ENCODE measurements around the gene TRIP4.

The TRIP4 gene

DNA sequence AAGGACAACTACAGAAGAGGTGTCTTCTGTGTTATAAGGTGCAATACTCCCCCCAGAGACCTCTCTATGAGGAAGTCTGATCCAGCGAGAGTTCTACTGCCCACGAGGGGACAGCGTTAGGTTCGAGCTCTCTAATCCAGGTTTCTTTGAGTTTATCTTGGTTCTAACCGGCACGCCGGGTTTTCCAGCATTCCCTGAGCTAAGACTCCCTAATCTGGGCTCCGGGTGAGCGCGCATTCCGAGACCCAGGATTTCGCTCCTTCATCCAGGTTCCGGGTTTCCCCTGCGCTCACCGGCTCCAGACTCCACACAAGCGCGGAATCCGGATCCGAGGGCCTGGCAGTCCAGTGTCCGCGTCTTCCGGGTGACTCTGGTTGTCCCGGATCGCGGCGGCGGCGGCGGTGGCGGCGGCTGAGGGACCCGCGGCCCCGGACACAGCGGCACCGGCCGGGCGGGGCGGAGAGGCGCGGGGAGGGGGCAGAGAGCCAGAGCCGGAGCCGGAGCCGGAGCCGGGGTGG, 72.6 kb downstream of the TRIP4 start, which contains the start of gene ZNF609:
Gene ZNF609, plus strand, starts transcription at position 373 of the 518 bp plus-strand sequence. CDS start 38,842 bp downstream, outside the sequence.
- peaks cover 0 to 23% (median 5%) of the 10 kb centered on the region in 11 experiments; a peak in 13 of 22 replicates for H3K36me3 ChIP-seq

DNA sequence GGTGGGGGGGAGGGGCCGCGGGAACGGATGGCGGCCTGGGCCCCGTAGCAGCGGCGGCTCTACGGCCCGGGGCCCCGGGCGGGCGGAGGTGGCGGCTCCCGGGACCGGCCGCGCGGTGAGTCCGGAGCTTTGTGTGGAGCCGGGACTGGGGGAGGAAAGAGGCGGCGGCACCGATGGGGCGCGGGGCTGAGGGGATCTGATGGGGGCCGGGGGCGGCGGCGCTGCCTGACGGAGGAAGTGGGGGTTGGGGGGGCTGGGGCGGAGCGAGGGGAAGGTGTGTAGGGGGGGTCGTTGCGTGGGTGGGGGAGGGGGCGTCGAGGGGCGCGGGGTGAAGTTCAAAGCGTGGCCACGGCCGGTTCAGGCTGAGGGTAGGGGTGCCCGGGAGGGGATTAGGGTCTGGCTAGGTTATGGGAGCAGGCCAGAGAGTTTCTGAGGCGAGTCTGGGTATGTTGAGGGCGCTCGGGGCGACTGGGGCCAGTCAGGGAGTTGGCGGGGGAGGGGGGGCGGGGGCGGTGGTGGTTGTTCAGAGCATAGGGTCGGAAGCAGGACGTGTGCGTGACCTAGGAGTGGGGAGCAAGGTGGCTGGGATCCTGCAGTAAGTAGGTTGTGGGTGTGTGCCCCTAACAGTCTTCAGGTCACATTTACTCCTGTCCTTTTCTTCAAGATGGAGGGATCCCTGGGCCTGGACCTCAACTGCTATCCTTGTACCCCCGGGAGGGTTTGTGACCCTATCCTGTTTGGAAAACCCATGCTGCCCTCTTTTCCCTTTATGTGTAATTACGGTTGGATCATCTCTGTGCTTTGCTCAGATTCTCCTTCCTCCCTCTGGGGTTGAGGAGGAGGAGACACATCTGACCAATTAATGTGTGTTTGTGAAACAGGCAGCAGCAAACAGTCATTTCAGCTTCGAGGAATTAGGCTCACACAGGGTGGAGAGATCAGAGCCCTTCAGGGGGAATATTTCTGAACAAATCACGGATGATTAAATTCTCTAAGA, 73.4 kb downstream of the TRIP4 start:
- TF ChIP-seq Cebpa-rat (IDR thresholded peaks at IDR 0.05): no peak
- peaks cover 31 to 54% (median 44%) of the 10 kb centered on the region in 11 experiments; a peak in 19 of 22 replicates for H4K20me1 ChIP-seq
- H3K4me3 ChIP-seq: peak overlapping the region; percentile 60 to 76 (median 65)
- H3K27me3 ChIP-seq: no peaks in the 10 kb centered on the region
- H3K4me2 ChIP-seq: peak overlapping the region; percentile 84 to 100 (median 94)
- peak overlapping the region; percentile 41 to 87 (median 80); a peak in 21 of 22 replicates for H3K27ac ChIP-seq
- peaks cover 59 to 88% (median 72%) of the 10 kb centered on the region in 10 experiments for H3K4me1 ChIP-seq
- H3K9me3 ChIP-seq (replicated peaks in 1 of 11): no peaks in the 10 kb centered on the region
- peak overlapping the region; percentile 72 to 85 (median 80) for H3K9ac ChIP-seq
- H3K36me3 ChIP-seq: peaks cover 0 to 30% (median 11%) of the 10 kb centered on the region in 11 experiments; a peak in 15 of 22 replicates

More for the DNA sequence above, 72.6 kb downstream of the TRIP4 start, which contains the start of gene ZNF609:
- Histone ChIP-seq H3K4me2 (peak within 1 kb of the TSS; percentile 84 to 100 (median 94)), H3K4me3 (peak within 1 kb of the TSS; percentile 60 to 76 (median 65)), H4K20me1 (peaks cover 24 to 49% (median 36%) of the 10 kb centered on the region in 11 experiments; a peak in 19 of 22 replicates), H3K27me3 (no peaks in the 10 kb centered on the region), H3K9me3 (replicated peaks in 1 of 11) (no peaks in the 10 kb centered on the region), H3K4me1 (peaks cover 66 to 87% (median 73%) of the 10 kb centered on the region in 10 experiments), H3K27ac (peak within 1 kb of the TSS; percentile 41 to 87 (median 80); a peak in 21 of 22 replicates), H3K9ac (peak within 1 kb of the TSS; percentile 72 to 85 (median 80))
- no peak for TF ChIP-seq Cebpa-rat (IDR thresholded peaks at IDR 0.05)

DNA sequence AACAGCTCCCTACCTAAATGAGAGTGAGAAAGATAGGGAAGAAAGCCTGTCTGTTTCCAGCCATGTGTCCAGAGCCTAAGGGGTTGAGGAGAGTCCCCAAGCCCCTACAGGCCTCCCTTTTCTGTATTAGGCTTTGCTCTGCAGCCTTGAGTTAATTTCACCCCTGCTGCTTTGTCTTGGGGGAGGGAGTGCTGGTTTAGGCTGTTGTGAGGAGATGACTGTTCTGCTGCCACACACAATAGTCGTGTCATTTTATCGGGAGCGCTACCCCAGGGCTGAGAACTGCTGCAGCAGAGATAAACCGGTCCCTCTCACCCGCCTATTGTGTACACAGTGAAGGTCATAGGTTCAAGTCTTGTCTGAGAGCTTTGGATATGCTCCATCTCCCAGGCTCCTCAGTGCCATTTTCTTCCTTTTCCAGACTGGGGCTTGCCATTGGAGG, 74.1 kb downstream of the TRIP4 start:
- no peak for TF ChIP-seq Cebpa-rat (IDR thresholded peaks at IDR 0.05)
- H4K20me1 ChIP-seq: peaks cover 38 to 54% (median 50%) of the 10 kb centered on the region in 11 experiments; a peak in 19 of 22 replicates
- no peaks in the 10 kb centered on the region for H3K9me3 ChIP-seq (replicated peaks in 1 of 11)
- H3K27ac ChIP-seq: peak overlapping the region; percentile 41 to 87 (median 80); a peak in 21 of 22 replicates
- no peaks in the 10 kb centered on the region for H3K27me3 ChIP-seq
- peaks cover 0 to 35% (median 11%) of the 10 kb centered on the region in 11 experiments; a peak in 15 of 22 replicates for H3K36me3 ChIP-seq
- H3K9ac ChIP-seq: peak overlapping the region; percentile 72 to 85 (median 80)
- peak overlapping the region; percentile 60 to 76 (median 65) for H3K4me3 ChIP-seq
- H3K4me1 ChIP-seq: peaks cover 57 to 88% (median 72%) of the 10 kb centered on the region in 10 experiments
- peak overlapping the region; percentile 84 to 100 (median 94) for H3K4me2 ChIP-seq

DNA sequence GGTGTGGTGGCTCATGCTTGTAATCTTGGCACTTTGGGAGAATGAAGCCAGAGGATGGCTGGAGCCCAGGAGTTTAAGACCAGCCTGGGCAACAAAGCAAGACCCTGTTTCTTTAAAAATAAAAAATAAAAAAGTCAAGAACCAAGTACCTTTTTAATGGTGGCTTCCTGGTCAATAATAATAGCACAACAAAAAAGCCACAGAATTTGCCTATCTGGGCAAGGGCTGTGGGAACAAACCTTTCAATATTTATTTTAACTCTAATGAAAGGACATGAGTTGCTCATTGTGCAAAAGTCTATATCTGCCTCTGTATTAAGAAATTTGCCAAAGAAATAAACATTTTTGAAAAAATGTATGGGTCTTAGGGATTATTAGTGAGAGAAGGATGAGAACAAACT, 74.9 kb downstream of the TRIP4 start:
- Histone ChIP-seq H3K36me3 (peaks cover 0 to 43% (median 15%) of the 10 kb centered on the region in 11 experiments; a peak in 20 of 22 replicates), H3K9ac (peak overlapping the region in 7 of 11 experiments; percentile 72 to 85 (median 82); a peak in 7 of 22 replicates), H3K9me3 (replicated peaks in 1 of 11) (no peaks in the 10 kb centered on the region), H3K27ac (peak overlapping the region in 7 of 11 experiments; percentile 74 to 87 (median 80); a peak in 10 of 22 replicates), H3K27me3 (no peaks in the 10 kb centered on the region), H3K4me1 (peaks cover 52 to 88% (median 70%) of the 10 kb centered on the region in 10 experiments), H4K20me1 (peaks cover 46 to 61% (median 58%) of the 10 kb centered on the region in 11 experiments; a peak in 19 of 22 replicates), H3K4me3 (peak overlapping the region in 7 of 10 experiments; percentile 60 to 69 (median 64); a peak in 8 of 20 replicates), H3K4me2 (peak overlapping the region; percentile 84 to 100 (median 94))
- no peak for TF ChIP-seq Cebpa-rat (IDR thresholded peaks at IDR 0.05)

DNA sequence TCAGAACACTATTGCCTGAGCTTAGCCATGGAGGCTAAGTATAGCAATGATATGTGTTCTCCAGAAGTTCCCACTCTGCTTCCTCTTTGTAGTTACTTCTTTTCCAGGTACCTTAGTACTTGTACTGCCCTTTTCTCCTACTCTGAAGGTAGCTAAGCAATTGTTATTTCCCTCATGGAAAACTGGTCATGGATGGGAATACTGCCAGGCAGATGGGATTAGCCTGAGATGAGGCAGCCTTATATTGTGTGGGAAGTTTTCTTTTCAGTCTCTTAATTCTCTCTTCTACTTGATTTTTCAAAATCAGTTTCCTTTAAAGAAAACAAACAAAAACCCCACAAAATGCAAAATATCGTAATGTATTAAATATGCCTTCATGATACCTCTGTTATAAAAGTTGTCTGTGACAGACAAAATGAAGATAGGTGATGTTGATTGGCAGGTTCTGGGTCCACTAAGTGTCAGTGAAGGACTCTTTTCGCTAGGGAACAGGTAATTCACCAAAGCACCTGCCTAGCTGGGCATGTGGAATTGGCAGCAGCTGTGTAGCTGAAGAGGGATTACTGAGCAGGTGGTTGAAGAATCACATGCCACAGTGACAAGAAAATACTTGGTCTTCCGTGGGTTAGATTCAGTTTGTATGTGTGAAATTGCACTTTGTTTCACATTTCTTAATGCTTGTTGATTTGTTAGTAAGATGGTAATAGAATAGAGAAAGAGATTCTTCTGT, 76.8 kb downstream of the TRIP4 start:
- Histone ChIP-seq H3K4me1 (peaks cover 47 to 75% (median 66%) of the 10 kb centered on the region in 10 experiments), H3K27ac (no peak overlapping the region), H3K36me3 (peaks cover 9 to 60% (median 31%) of the 10 kb centered on the region in 11 experiments)

DNA sequence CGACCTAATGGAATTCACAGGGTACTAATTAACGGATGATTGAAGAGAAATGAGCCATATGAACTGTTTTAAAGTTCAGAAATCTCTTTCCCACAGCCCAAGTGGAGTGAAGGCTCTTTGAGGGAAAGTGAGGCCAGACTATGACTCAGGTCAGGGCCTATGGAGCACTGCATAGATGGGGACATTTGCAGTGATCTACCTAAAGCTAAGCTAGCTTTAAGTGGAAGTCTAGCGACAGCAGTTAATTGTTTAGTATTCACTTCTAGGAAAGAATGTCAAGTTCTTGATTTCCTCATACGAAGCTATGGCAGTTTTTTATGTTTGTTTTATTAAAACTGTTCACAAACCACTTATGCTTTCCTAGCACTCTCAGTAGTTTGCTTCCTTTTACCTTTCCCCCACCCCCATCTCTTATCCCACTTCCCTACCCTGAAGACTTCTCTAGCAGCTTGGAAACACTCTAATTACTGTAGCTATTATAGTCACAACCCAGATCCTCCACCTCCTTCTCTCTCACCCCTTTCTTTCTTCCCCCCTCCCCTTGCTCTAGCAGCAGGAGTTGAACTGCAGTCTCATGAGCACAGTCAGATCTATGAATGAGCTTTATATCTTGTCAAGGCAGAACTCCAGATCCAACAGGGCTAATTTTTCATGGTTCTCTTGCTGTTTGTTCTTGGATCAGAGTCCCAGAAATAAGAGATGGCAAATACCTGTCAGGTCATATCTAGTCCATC, 78.9 kb downstream of the TRIP4 start:
- peak overlapping the region in 3 of 11 experiments; percentile 20 to 41 (median 23); a peak in 2 of 22 replicates for H3K9ac ChIP-seq
- H4K20me1 ChIP-seq: peaks cover 74 to 99% (median 93%) of the 10 kb centered on the region in 11 experiments; a peak in 20 of 22 replicates
- no peak for TF ChIP-seq Cebpa-rat (IDR thresholded peaks at IDR 0.05)
- H3K4me3 ChIP-seq: no peak overlapping the region
- H3K27ac ChIP-seq: no peak overlapping the region
- peaks cover 9 to 81% (median 53%) of the 10 kb centered on the region in 11 experiments for H3K36me3 ChIP-seq
- peaks cover 36 to 66% (median 58%) of the 10 kb centered on the region in 10 experiments for H3K4me1 ChIP-seq
- H3K4me2 ChIP-seq: peak overlapping the region in 7 of 11 experiments; percentile 11 to 94 (median 19); a peak in 13 of 22 replicates
- no peaks in the 10 kb centered on the region for H3K27me3 ChIP-seq
- no peaks in the 10 kb centered on the region for H3K9me3 ChIP-seq (replicated peaks in 1 of 11)

More for the DNA sequence above, 76.8 kb downstream of the TRIP4 start:
- Histone ChIP-seq H4K20me1 (peaks cover 62 to 80% (median 77%) of the 10 kb centered on the region in 11 experiments; a peak in 20 of 22 replicates), H3K9me3 (replicated peaks in 1 of 11) (no peaks in the 10 kb centered on the region), H3K27me3 (no peaks in the 10 kb centered on the region), H3K9ac (no peak overlapping the region), H3K4me2 (peak overlapping the region; percentile 13 to 100 (median 91); a peak in 15 of 22 replicates), H3K4me3 (no peak overlapping the region)
- TF ChIP-seq Cebpa-rat (IDR thresholded peaks at IDR 0.05): no peak

DNA sequence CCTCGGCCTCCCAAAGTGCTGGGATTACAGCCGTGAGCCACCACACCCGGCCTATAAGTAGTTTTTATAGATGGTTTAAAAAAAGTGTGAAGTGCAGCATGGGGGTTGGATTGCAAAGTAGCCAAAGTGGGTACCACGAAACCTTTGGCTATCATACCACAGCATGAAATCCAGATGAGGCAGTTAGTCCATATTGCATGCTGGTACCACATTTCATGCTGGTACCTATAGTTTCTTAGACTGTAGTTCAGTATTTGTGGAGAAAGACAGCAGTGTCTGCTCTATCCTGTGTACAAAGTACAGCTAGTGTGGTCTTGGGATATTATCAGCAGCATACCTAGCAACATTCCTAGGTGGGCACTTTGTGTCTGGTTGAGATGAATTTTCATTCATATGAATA, 84.5 kb downstream of the TRIP4 start:
- no peak overlapping the region for H3K4me2 ChIP-seq
- no peak overlapping the region for H3K27ac ChIP-seq
- no peaks in the 10 kb centered on the region for H3K9me3 ChIP-seq (replicated peaks in 1 of 11)
- H3K4me3 ChIP-seq: no peak overlapping the region
- peaks cover 0 to 22% (median 9%) of the 10 kb centered on the region in 10 experiments; a peak in 11 of 20 replicates for H3K4me1 ChIP-seq
- TF ChIP-seq Cebpa-rat (IDR thresholded peaks at IDR 0.05): no peak
- peaks cover 9 to 85% (median 65%) of the 10 kb centered on the region in 11 experiments for H3K36me3 ChIP-seq
- H4K20me1 ChIP-seq: peaks cover 51 to 95% (median 83%) of the 10 kb centered on the region in 11 experiments; a peak in 20 of 22 replicates
- no peak overlapping the region for H3K9ac ChIP-seq
- no peaks in the 10 kb centered on the region for H3K27me3 ChIP-seq
